ENCODE results near the gene INAFM1.

GRCh38 chr19:47310323-47310722 is 35.6 kb downstream of the INAFM1 start:
- no peak for TF ChIP-seq CTCF (conservative IDR thresholded peaks at IDR 0.05; ENCODE audit: low read length)
- TF ChIP-seq EZH2phosphoT487 (IDR thresholded peaks at IDR 0.05; ENCODE audit: borderline replicate concordance, low read depth, low read length) = no peak

Measured in OCI-LY7 (cell line).